Esophagus (tissue), 2 donors: ENCODE results near the gene UNC5CL. TPM values are rescaled to one million over a fixed set of nuclear protein-coding genes. Genes with fewer than 3 reads are reported as not detected.

Experiments
- H3K27ac ChIP-seq, 2 donors: one replicate each; pipeline ENCODE4 v1.5.1; 2013; ENCODE audit warnings: low read depth in 2 of 2, mild to moderate bottlenecking in 2 of 2, inconsistent platforms in 1 of 2, low read length in 1 of 2, moderate library complexity in 1 of 2
- H3K27me3 ChIP-seq, 2 donors: one replicate each; pipeline ENCODE4 v1.6.1; 2013; ENCODE audit warnings: low read length in 2 of 2, control low read depth in 1 of 2, mild to moderate bottlenecking in 1 of 2; ENCODE audit not compliant: insufficient read depth in 2 of 2, control insufficient read depth in 1 of 2
- H3K36me3 ChIP-seq, 2 donors: one replicate each; pipeline ENCODE4 v1.6.1; 2013; ENCODE audit warnings: low read length in 1 of 2; ENCODE audit not compliant: control insufficient read depth in 2 of 2, insufficient read depth in 2 of 2
- H3K4me1 ChIP-seq, 2 donors: one replicate each; pipeline ENCODE4 v1.6.1; 2013; ENCODE audit warnings: low read length in 1 of 2; ENCODE audit not compliant: control insufficient read depth in 2 of 2, insufficient read depth in 2 of 2
- H3K4me3 ChIP-seq, 2 donors: one replicate each; pipeline ENCODE4 v1.5.1; 2013; ENCODE audit warnings: low read length in 2 of 2, mild to moderate bottlenecking in 2 of 2, low read depth in 1 of 2, moderate library complexity in 1 of 2
- H3K9me3 ChIP-seq, 2 donors: one replicate each; pipeline ENCODE4 v1.6.1; 2013; ENCODE audit warnings: mild to moderate bottlenecking in 2 of 2, low read depth in 1 of 2, low read length in 1 of 2, moderate library complexity in 1 of 2; ENCODE audit not compliant: control insufficient read depth in 2 of 2, insufficient read depth in 1 of 2
- WGBS, 2 donors: extraction: QIAGEN DNeasy Blood & Tissue Kit; methylation state at CpG; one replicate each; pipeline ENCODE4 v1.1.7; 2013; 5-methylcytosine and 5-hydroxymethylcytosine counted together
- polyA plus RNA-seq, 2 donors: library from polyadenylated mRNA; stranded (reverse); fragments of 200-250 nt; gene quantifications; one replicate each; pipeline ENCODE4 v1.2.3, GENCODE V29; 2013
- donor health status: healthy with polysubstance abuse.
- donor health status: Bipolar disorder and iron deficiency.

Gene UNC5CL
- polyA plus RNA-seq = 1 to 10 TPM in 1 of 2 donors, under 1 TPM in 1; 0.82 to 1.1 TPM

GRCh38 chr6:41039060-41039998 is at the start of gene UNC5CL:
UNC5CL (minus strand) TSS chr6:41039221; CDS start chr6:41035074, 4,147 bp downstream.
- Histone ChIP-seq H3K27ac (peak within 1 kb of the TSS in 1 of 2 donors; percentile 40), H3K36me3 (no peaks in the 10 kb centered on the region), H3K4me3 (no peak within 1 kb of the TSS), H3K4me1 (peaks cover 5% of the 10 kb centered on the region in 2 donors), H3K27me3 (no peaks in the 10 kb centered on the region), H3K9me3 (no peaks in the 10 kb centered on the region)
- 61 to 72% methylated on average over 10 of the region's 10 CpGs for WGBS, 2 donors

- H3K27me3 ChIP-seq = no peaks in the 10 kb centered on the region
- peaks cover 6 to 16% of the 10 kb centered on the region in 2 donors for H3K36me3 ChIP-seq
- no peaks in the 10 kb centered on the region for H3K9me3 ChIP-seq
- 79 to 85% methylated on average over 4 of the region's 4 CpGs for WGBS, 2 donors
- no peaks in the 10 kb centered on the region for H3K4me1 ChIP-seq
- no peak overlapping the region for H3K4me3 ChIP-seq
- H3K27ac ChIP-seq = no peak overlapping the region
These were observed 49.4 kb upstream of the UNC5CL start for GRCh38 chr6:41088451-41088850.

GRCh38 chr6:41085182-41085581 is 46.2 kb upstream of the UNC5CL start:
- no peaks in the 10 kb centered on the region for H3K27me3 ChIP-seq
- no peak overlapping the region for H3K27ac ChIP-seq
- peaks cover 2 to 13% of the 10 kb centered on the region in 2 donors for H3K36me3 ChIP-seq
- no peaks in the 10 kb centered on the region for H3K9me3 ChIP-seq
- H3K4me3 ChIP-seq = no peak overlapping the region
- H3K4me1 ChIP-seq = no peaks in the 10 kb centered on the region

- no peaks in the 10 kb centered on the region for H3K9me3 ChIP-seq
- H3K27me3 ChIP-seq = no peaks in the 10 kb centered on the region
- H3K4me1 ChIP-seq = no peaks in the 10 kb centered on the region
- no peak overlapping the region for H3K27ac ChIP-seq
- peaks cover 2 to 10% of the 10 kb centered on the region in 2 donors for H3K36me3 ChIP-seq
- no peak overlapping the region for H3K4me3 ChIP-seq
These were observed 44.1 kb upstream of the UNC5CL start for GRCh38 chr6:41083072-41083471.

GRCh38 chr6:41080621-41081020 is 41.6 kb upstream of the UNC5CL start:
- 81 to 90% methylated on average over 2 of the region's 2 CpGs for WGBS, 2 donors
- H3K9me3 ChIP-seq = no peaks in the 10 kb centered on the region
- H3K27ac ChIP-seq = no peak overlapping the region
- H3K36me3 ChIP-seq = peaks cover 2 to 10% of the 10 kb centered on the region in 2 donors
- no peak overlapping the region for H3K4me3 ChIP-seq
- no peaks in the 10 kb centered on the region for H3K27me3 ChIP-seq
- H3K4me1 ChIP-seq = no peaks in the 10 kb centered on the region

- Histone ChIP-seq H3K27me3 (no peaks in the 10 kb centered on the region), H3K4me1 (no peaks in the 10 kb centered on the region), H3K36me3 (peaks cover 0 to 8% of the 10 kb centered on the region in 2 donors), H3K4me3 (no peak overlapping the region), H3K9me3 (no peaks in the 10 kb centered on the region), H3K27ac (no peak overlapping the region)
- 95 to 96% methylated on average over 1 of the region's 1 CpG for WGBS, 2 donors
These were observed 40.1 kb upstream of the UNC5CL start for GRCh38 chr6:41079080-41079479.

GRCh38 chr6:41078101-41078500 is 39.1 kb upstream of the UNC5CL start:
- no peaks in the 10 kb centered on the region for H3K9me3 ChIP-seq
- no peaks in the 10 kb centered on the region for H3K27me3 ChIP-seq
- WGBS, 2 donors = 86 to 92% methylated on average over 3 of the region's 3 CpGs
- peaks cover 0 to 6% of the 10 kb centered on the region in 2 donors for H3K36me3 ChIP-seq
- H3K4me1 ChIP-seq = no peaks in the 10 kb centered on the region
- H3K4me3 ChIP-seq = no peak overlapping the region
- no peak overlapping the region for H3K27ac ChIP-seq

- no peaks in the 10 kb centered on the region for H3K4me1 ChIP-seq
- no peak overlapping the region for H3K4me3 ChIP-seq
- H3K27ac ChIP-seq = no peak overlapping the region
- H3K9me3 ChIP-seq = no peaks in the 10 kb centered on the region
- H3K36me3 ChIP-seq = peaks cover 0 to 6% of the 10 kb centered on the region in 2 donors
- no peaks in the 10 kb centered on the region for H3K27me3 ChIP-seq
- WGBS, 2 donors = 60 to 66% methylated on average over 2 of the region's 2 CpGs
These were observed 38.5 kb upstream of the UNC5CL start for GRCh38 chr6:41077536-41077935.

GRCh38 chr6:41075651-41076626 is 36.9 kb upstream of the UNC5CL start:
- H3K4me3 ChIP-seq = no peak overlapping the region
- H3K36me3 ChIP-seq = peaks cover 0 to 6% of the 10 kb centered on the region in 2 donors
- H3K27me3 ChIP-seq = no peaks in the 10 kb centered on the region
- 75 to 79% methylated on average over 4 of the region's 4 CpGs for WGBS, 2 donors
- H3K27ac ChIP-seq = no peak overlapping the region
- no peaks in the 10 kb centered on the region for H3K4me1 ChIP-seq
- H3K9me3 ChIP-seq = no peaks in the 10 kb centered on the region
